Erythroblast (primary cell): ENCODE data around the gene CFAP210.

Experiments used
- DNase-seq, 2 experiments: peaks; one replicate each; lab custom pipeline; 2025; lab: John Stamatoyannopoulos, UW
- GATA1 ChIP-seq: IDR thresholded peaks from 2 replicates; pipeline ENCODE4 v1.6.1; 2011; ENCODE audit warnings: low read depth, mild to moderate bottlenecking, control low read depth, low read length, moderate library complexity
- POLR2A ChIP-seq: IDR thresholded peaks from 2 replicates; pipeline ENCODE4 v1.6.1; 2011; ENCODE audit warnings: mild to moderate bottlenecking, low read length

Gene CFAP210, protein sequence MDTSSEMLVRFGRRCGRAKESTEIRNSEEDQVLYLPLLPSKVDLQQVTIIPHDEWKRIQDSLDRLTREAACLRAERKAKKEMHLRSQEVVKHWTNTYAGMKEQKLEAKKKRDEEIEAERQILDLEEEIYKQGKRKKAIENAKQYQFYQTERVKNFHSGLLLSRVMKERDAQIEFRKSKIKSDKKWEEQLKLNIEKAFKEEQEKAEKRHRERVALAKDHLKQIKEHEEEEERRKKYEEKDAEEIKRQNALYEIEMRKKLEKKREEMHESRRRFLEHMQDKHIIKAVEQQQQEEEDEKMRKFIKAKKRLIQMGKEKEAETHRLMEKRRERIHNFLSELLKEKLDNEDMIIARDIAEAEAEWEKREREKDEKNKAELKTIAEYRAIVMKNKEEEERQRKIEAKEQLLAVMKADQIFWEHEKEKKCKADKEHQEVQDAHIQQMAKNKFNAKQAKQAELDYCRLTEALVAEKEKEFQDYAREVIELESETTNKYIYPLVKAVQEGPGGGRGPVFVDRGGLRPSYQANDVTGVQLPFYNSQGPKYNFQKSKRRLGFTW

DNA sequence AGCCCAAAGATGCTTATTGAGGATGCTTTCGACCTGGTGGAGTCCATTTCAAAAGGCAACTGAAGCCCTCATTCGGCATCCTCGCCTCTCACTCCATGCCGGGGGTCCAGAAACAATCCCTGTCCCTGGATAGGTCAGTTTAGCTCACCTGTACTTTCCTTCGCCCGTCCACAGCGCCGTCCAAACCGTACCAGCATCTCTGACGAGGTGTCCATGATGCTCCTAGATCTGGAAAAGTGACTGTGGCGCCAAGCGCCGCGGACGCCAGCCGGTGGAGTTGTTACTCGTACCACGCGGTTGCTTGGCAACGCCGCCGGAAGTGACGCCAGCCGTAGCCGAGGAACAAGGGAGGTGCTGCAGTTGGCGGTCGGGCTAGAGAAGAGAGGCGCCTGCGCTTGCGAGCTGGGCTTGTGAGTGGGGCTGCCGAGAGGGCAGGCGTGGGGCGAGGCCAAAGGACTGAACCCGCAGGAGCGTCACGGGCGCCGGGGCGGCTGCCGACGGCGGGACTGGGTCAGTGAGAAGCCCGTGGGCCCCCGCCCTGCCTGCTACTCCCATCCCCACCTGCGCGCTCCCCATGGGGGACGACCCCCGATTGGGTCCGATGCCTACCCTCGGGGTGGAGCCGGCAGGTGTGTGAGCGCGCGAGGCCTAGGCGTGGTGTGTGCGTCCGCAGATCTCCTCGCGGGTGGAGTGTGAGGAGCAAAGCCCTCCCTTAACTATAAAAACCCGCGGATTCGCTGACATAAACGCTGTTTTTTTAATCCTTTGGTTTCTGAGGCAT lies at the start of gene CFAP210, which contains the start of gene PHOSPHO2:
Gene CFAP210 (minus strand): TSS at position 293 of the 781 bp plus-strand sequence. CDS start 78 bp downstream, at position 215.
Gene PHOSPHO2 (plus strand): TSS at position 357 of the 781 bp plus-strand sequence. CDS start 6,503 bp downstream, outside the sequence.
- DNase-seq, result peak; percentile 98
- no peak for TF ChIP-seq GATA1
- TF ChIP-seq POLR2A, result peak; percentile 92

DNA sequence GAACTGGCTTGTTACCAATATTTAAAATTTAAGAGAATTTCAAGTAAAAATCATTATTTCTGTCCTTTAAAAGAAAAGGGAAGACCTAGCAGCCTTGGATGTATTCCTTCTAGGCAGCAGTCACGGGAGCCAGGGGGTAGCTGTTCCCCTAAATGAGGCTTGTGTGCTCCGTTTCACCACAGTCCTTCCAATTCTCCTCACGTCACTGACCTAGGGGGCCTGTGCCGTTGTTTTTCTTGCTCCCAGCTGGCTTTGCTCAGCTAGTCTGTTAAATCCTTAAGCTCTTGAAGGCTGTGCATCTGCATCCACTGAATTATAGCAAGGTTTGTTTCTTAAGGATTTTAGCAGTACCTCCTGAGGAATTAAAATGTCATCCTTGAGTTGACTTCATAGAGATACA lies 49.3 kb upstream of the CFAP210 start:
- no peak for TF ChIP-seq POLR2A
- no peak for TF ChIP-seq GATA1

DNA sequence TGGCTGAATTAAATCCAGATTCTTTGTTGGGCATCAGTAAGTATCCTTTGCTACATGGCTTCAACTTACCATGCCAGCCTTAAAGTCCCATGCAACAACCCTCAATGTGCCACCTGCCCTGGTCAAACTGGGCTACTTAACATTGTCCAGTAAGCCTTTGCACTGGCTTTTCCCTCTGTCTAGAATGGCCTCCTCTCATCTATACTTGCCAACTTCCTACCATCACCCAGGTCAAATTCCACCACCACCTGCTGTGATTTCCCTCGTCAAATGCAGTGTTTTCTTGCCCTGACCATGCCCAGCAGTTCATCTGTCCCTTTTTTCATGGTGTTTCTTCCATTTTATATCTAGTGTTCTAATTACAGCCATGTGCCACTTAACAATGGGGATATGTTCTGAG lies 45.1 kb upstream of the CFAP210 start:
- TF ChIP-seq GATA1 (no peak), POLR2A (no peak)
- no peak for DNase-seq

More for the DNA sequence above, 49.3 kb upstream of the CFAP210 start:
- no peak for DNase-seq

DNA sequence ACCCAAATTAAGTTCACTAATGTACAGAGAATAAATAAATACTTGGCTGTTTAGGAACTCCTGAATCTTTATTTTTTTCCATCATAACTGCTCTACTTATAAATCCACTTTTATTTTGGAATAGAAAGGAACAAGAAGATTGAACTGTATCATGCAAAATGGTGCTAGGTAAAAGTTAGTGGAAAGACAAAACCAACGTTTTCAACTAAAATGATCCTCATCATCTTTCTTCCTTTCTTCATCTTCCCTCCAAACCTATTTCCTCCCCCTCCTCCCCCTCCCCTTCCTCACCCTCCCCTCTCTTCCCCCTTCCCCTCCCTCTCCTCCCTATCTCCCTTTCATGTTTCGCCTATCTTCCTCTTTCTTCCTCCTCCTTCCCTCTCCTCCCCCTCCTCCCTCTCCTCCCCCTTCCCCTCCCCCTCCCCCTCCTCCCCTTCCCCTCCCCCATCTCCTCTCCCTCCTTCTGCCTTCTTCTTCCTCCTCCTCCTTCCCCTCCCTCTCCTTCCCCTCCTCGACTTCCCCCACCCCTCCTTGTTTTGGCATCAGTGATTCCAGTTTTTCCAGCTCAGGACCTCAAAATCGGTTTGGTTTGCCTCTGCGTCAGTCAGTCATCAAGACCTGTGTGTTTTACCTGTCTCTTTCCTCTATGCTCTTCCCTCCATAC lies 44.5 kb upstream of the CFAP210 start:
- no peak for TF ChIP-seq GATA1
- TF ChIP-seq POLR2A, result no peak
- DNase-seq, result peak in 1 of 2 experiments; percentile 19

DNA sequence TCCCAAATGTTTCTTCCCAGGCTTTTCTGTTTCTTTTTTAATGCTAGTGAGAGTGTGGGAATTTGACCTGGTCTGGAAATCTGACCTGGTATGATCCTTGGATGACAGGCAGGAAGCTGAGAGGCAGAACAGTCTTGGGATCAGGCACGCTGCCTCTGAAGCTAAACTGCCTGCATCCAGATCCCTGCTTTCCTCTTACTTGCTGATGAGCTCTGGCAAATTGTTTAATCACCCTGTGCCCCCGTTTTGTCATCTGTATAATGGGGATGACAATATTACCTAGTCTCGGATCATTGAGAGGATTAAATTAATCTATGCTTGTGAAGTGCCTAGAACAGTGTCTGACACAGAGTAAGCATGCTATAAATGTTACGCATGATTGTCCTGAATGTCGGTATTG lies 42.7 kb upstream of the CFAP210 start:
- TF ChIP-seq GATA1, result no peak
- TF ChIP-seq POLR2A, result no peak
- DNase-seq, result no peak

DNA sequence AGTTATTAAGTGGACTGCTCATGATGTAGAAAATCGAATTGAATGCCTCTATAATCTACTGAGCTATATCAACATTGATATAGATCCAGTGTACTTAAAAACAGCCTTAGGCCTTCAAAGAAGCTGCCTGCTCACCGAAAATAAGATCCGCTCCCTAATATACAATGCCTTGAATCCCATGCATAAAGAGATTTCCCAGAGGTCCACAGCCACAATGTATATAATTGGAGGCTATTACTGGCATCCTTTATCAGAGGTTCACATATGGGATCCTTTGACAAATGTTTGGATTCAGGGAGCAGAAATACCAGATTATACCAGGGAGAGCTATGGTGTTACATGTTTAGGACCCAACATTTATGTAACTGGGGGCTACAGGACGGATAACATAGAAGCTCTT lies 41.4 kb upstream of the CFAP210 start:
- TF ChIP-seq POLR2A (no peak), GATA1 (no peak)
- no peak for DNase-seq

DNA sequence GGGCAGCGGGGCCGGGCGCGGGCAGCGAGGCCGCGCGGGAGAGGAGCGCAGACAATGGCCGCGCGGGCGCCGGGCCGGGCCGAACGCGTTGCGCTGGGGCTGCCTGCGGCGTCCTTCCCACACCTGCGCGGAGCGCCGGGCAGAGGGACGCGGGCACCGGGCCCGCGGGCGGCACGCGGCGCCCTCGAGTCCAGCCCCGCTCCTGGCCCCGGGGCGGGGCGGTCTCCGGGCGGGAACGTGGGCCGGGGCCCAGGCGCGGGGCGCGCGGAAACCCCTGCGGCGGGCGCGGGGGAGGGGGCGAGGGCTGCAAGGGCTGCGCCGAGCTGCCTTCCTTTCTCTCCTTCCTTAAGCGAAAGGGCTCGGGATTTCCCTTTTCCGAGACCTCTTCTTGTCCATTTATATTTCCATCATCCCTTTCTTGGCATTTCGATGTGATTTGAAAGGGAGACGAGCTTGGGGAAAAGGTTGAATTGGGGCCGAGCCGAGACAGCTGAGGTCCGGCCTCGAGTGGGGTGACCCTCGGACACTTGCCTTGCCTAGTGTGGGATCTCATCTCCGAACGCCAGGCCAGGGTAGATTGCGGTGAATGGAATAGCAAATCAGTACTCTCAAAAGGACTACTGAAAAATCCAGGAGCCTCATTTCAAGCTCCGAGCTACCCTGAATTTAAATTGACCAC lies 40.1 kb upstream of the CFAP210 start:
- TF ChIP-seq GATA1 (no peak), POLR2A (no peak)
- DNase-seq, result peak; percentile 42 to 59

DNA sequence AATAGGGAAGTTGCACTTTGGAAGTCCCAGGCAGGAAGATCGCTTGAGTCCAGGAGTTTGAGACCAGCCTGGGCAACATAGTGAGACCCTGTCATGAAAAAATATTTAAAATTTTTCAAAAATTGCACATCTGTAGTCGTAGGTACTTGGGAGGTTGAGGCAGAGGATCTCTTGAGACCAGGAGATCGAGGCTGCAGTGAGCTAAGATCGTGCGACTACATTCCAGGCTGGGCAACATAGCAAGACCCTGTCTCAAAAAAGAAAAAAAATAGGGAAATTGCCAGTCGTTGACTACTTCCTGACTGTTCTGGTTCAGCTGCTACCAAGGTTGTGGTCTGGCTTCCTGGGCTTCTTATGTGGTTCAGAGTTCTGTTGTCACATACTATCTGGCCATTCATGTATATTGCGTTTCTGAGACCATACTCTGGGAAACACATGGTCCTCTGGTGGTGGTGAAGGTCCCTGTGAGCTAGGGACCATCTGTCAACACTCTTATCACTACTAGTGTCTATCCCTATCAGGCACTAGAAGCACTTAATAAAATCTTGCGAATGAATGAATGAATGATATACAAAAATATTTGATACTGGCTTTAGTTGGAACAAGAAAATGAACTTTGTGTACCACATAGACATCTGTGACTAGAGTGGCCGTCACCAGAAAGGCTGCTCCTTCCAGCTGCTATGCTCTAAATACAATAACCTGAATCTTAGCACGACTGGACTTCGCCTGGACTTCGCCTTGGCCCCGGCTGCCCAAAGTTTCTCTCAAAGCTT lies 38.6 kb upstream of the CFAP210 start:
- peak; percentile 38 to 51 for DNase-seq
- TF ChIP-seq POLR2A (no peak), GATA1 (no peak)

DNA sequence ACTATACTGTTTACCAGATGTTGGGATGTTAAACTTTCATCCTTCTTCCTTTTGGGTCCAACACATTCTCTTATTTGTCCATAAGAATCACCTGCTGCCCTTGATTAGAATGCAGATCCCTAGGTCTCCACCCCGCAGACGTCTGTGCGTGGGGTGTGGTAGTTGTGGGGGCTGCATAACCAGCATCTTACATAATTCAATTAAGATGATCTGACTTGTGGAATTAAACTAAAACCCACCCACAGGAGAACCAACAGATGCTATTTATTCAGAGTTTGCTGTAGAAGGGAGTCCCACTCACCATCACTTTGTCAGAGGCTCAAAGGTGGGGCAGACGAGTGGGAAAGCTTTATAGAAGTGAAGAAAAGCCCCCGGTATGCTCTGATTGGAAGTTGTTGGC lies 37.9 kb upstream of the CFAP210 start:
- no peak for DNase-seq
- TF ChIP-seq POLR2A (no peak), GATA1 (no peak)

DNA sequence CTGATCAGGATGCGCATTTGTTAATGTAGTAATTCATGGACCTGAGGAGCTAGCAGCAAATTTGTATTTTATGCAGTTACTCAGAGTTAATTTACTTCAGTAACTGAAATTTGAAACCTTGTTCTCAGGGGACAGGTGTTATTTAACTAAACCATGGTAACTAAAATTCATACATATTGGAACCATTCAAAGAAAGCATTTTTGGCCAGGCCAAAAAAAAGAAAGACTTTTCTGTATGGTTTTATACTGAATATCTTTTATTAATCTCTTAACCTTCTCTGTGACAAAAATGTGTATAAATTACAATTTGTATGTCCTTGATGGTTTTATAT lies 35.0 kb upstream of the CFAP210 start:
- TF ChIP-seq GATA1, result no peak
- no peak for TF ChIP-seq POLR2A
- DNase-seq, result no peak

DNA sequence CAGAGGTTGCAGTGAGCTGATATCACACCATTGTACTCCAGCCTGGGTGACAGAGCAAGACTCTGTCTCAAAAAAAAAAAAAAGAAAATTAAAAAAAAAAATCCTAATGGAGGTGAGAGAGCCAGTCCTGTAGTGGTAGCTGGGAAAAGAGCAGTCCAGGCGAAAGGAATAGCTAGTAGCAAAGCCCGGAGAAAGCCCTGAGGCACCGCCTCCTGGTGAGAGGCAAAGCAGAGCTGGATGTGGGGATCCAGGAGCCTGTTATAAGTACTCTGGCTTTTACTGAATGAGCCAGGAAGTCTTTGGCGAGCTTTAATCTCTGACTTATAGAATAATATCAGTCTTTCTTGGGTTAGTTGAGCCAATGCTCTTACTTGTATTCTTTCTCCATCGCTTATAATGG lies 32.9 kb upstream of the CFAP210 start:
- TF ChIP-seq POLR2A (no peak), GATA1 (no peak)
- DNase-seq, result no peak

DNA sequence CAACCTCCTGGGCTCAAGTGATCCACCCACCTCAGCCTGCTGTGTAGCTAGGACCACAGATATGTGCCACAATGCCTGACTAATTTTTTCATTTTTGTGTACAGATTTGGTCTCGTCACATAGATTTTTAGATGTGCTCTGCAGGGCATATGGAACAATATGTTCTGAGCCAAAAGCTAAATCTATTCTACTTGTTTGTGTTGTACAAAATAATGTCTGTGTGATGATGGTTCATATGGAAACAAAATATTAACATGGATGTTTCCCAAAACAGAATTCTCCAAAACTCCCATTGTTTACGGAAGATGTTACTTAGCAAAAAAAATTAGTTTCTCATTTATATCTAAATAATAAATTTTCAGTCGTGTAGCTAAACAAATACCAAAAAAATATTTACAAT lies 26.8 kb upstream of the CFAP210 start:
- no peak for TF ChIP-seq POLR2A
- no peak for TF ChIP-seq GATA1
- DNase-seq, result no peak

DNA sequence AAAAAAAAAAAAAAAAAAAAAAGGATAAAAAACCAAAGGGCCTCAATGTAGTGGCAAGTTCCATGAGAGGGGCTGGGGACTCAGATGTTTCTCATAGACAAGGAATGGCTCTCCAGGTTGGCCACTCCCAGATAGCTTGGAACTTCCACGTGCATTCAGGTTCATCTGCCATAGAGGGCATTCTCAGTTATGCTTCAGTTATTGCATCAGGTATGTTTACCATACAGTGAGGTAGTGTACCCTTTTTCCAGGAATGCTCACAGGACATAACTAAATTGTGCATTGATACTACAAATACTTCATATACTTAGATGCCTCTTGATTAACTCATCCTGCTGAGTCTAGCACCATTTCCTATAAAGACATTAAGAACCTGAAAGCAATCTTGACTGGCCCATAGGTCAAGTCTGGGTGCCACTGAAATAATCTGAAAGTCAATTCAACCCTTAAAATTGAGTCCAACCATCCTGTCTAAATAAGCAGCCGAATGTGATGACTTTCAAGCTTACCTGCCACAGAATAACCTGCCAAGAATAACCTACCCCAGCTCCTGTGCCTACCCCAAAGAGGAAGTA lies 24.8 kb upstream of the CFAP210 start:
- no peak for TF ChIP-seq GATA1
- TF ChIP-seq POLR2A, result no peak
- no peak for DNase-seq
